Karpas-422 (cell line): ENCODE data around the gene HNRNPK. TPM values are rescaled to one million over a fixed set of nuclear protein-coding genes. Genes with fewer than 3 reads are reported as not detected.

Experiments
- DNase-seq: peaks from one replicate; pipeline ENCODE4 v3.0.0-alpha.2; 2015
- H2AFZ ChIP-seq: fragments of 200-600 bp; sonication (generic); 2 replicates; pipeline ENCODE4 v1.6.1; 2014; ENCODE audit warnings: antibody characterized with exemption, low read length, mixed read lengths
- H3K27ac ChIP-seq: fragments of 200-600 bp; sonication (generic); 2 replicates; pipeline ENCODE4 v1.5.1; 2014; ENCODE audit warnings: mild to moderate bottlenecking, low read length, moderate library complexity
- H3K27me3 ChIP-seq: fragments of 200-600 bp; sonication (generic); 2 replicates; pipeline ENCODE4 v1.6.1; 2014; ENCODE audit warnings: low read length, mixed read lengths
- H3K36me3 ChIP-seq: fragments of 200-600 bp; sonication (generic); 2 replicates; pipeline ENCODE4 v1.6.1; 2014; ENCODE audit warnings: low read length, mixed read lengths; ENCODE audit not compliant: insufficient read depth
- H3K4me1 ChIP-seq: fragments of 200-600 bp; sonication (generic); 2 replicates; pipeline ENCODE4 v1.6.1; 2014; ENCODE audit warnings: mild to moderate bottlenecking, low read length, mixed read lengths
- H3K4me2 ChIP-seq: fragments of 200-600 bp; sonication (generic); 2 replicates; pipeline ENCODE4 v1.6.1; 2014; ENCODE audit warnings: low read length, low read depth, mild to moderate bottlenecking; ENCODE audit not compliant: poor library complexity, severe bottlenecking
- H3K4me3 ChIP-seq: fragments of 200-600 bp; sonication (generic); 2 replicates; pipeline ENCODE4 v1.5.1; 2014; ENCODE audit warnings: mild to moderate bottlenecking, antibody characterized with exemption, low read length, mixed read lengths
- H3K79me2 ChIP-seq: fragments of 200-600 bp; sonication (generic); 2 replicates; pipeline ENCODE4 v1.6.1; 2014; ENCODE audit warnings: mild to moderate bottlenecking, low read length, mixed read lengths
- H3K9ac ChIP-seq: fragments of 200-600 bp; sonication (generic); 2 replicates; pipeline ENCODE4 v1.6.0; 2014; ENCODE audit warnings: low read length
- H3K9me2 ChIP-seq: fragments of 200-600 bp; sonication (generic), shearing (Covaris generic); replicated peaks from 2 replicates; pipeline ENCODE4 v1.6.0; 2014; ENCODE audit warnings: mild to moderate bottlenecking, low read length, moderate library complexity; ENCODE audit not compliant: insufficient read depth
- H3K9me3 ChIP-seq: fragments of 300-700, 200-600 bp; sonication (generic); 2 replicates; pipeline ENCODE4 v1.6.1; 2014; ENCODE audit warnings: low read length, mixed read lengths
- H4K20me1 ChIP-seq: fragments of 200-600 bp; sonication (generic); 2 replicates; pipeline ENCODE4 v1.6.1; 2014; ENCODE audit warnings: mild to moderate bottlenecking, antibody characterized with exemption, low read length, low read depth; ENCODE audit not compliant: insufficient read depth
- total RNA-seq: library from RNA; depleted of rRNA; stranded (reverse); fragments of >200 nt; shearing (Covaris generic); gene quantifications from 2 replicates; pipeline ENCODE4 v1.2.3, GENCODE V29; 2014; ENCODE audit warnings: low replicate concordance

The HNRNPK gene
- total RNA-seq, 1 experiment from 2014 or later: 513 TPM

- H3K4me2 ChIP-seq: no peak overlapping the region
- peaks cover 37% of the 10 kb centered on the region for H3K36me3 ChIP-seq
- no peak overlapping the region for H3K27ac ChIP-seq
- DNase-seq: no peak
- H2AFZ ChIP-seq: no peak overlapping the region
- H3K4me1 ChIP-seq: no peaks in the 10 kb centered on the region
- H3K4me3 ChIP-seq: no peak overlapping the region
- H4K20me1 ChIP-seq: peaks cover 7% of the 10 kb centered on the region; the same call in 1 of the 2 replicates
- H3K79me2 ChIP-seq: peaks cover 46% of the 10 kb centered on the region
- H3K9me2 ChIP-seq: no peaks in the 10 kb centered on the region
- no peaks in the 10 kb centered on the region for H3K9me3 ChIP-seq
- H3K27me3 ChIP-seq: no peaks in the 10 kb centered on the region
- H3K9ac ChIP-seq: no peak overlapping the region
Observed at GRCh38 chr9:83999141-83999918, 19.3 kb upstream of the HNRNPK start.

GRCh38 chr9:83996126-83996525, 16.1 kb upstream of the HNRNPK start:
- H3K79me2 ChIP-seq: peaks cover 74% of the 10 kb centered on the region
- no peak overlapping the region for H3K4me2 ChIP-seq
- no peaks in the 10 kb centered on the region for H3K27me3 ChIP-seq
- no peak overlapping the region for H3K9ac ChIP-seq
- peaks cover 10% of the 10 kb centered on the region; the same call in 1 of the 2 replicates for H4K20me1 ChIP-seq
- H3K36me3 ChIP-seq: peaks cover 18% of the 10 kb centered on the region
- H3K9me3 ChIP-seq: no peaks in the 10 kb centered on the region
- no peaks in the 10 kb centered on the region for H3K9me2 ChIP-seq
- no peak overlapping the region for H3K4me3 ChIP-seq
- H3K27ac ChIP-seq: no peak overlapping the region
- DNase-seq: no peak
- no peak overlapping the region for H2AFZ ChIP-seq
- no peaks in the 10 kb centered on the region for H3K4me1 ChIP-seq

DNA sequence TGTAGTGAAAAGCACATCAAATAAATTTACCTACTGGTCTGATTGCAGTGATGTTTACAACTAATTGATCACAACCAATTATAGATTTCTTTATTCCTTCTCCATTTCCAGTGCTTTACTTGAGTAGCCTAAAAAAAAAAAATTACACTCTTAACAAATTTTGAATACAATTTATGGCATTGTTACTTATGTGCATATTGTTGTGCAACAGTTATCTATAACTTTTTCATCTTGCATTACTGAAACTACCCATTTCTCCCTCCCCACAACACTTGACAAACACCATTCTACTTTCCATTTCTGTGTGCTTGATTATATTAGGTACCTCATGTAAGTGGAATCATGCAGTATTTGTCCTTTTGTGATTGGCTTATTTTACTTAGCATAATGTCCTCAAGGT, 12.9 kb upstream of the HNRNPK start:
- Histone ChIP-seq H3K9ac (no peak overlapping the region), H3K36me3 (peaks cover 24% of the 10 kb centered on the region), H4K20me1 (peaks cover 6% of the 10 kb centered on the region; the same call in 1 of the 2 replicates), H3K9me2 (no peaks in the 10 kb centered on the region), H3K27ac (no peak overlapping the region), H3K4me3 (no peak overlapping the region), H3K4me2 (no peak overlapping the region), H3K9me3 (no peaks in the 10 kb centered on the region), H3K4me1 (no peaks in the 10 kb centered on the region), H3K27me3 (no peaks in the 10 kb centered on the region), H3K79me2 (peaks cover 93% of the 10 kb centered on the region), H2AFZ (no peak overlapping the region)
- DNase-seq: no peak

GRCh38 chr9:83992407-83992806, 12.4 kb upstream of the HNRNPK start:
- H3K9me3 ChIP-seq: no peaks in the 10 kb centered on the region
- peaks cover 93% of the 10 kb centered on the region for H3K79me2 ChIP-seq

DNA sequence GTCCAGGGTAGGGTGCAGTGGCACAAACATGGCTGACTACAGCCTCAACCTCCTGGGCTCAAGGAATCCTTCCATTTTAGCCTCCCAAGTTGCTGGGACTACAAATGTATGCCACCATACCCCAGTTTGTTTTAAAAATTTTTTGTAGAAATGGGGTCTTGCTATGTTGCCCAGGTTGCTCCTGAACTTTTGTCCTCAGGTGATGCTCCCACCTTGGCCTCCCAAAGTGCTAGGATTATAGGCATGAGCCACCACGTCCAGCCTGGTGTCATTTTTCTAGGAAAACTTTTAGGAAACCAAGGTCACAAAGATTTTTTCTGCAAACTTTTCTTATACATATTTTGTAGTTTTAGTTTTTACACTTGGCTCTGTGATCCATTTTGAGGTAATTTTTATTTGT, 11.3 kb upstream of the HNRNPK start:
- H3K4me2 ChIP-seq: no peak overlapping the region
- H3K9me2 ChIP-seq: no peaks in the 10 kb centered on the region
- H3K36me3 ChIP-seq: peaks cover 32% of the 10 kb centered on the region
- H4K20me1 ChIP-seq: peaks cover 6% of the 10 kb centered on the region; the same call in 1 of the 2 replicates
- no peaks in the 10 kb centered on the region for H3K27me3 ChIP-seq
- peaks cover 96% of the 10 kb centered on the region for H3K79me2 ChIP-seq
- H3K4me3 ChIP-seq: no peak overlapping the region
- H3K9ac ChIP-seq: no peak overlapping the region
- H3K9me3 ChIP-seq: no peaks in the 10 kb centered on the region
- H3K4me1 ChIP-seq: peaks cover 6% of the 10 kb centered on the region
- no peak for DNase-seq
- no peak overlapping the region for H3K27ac ChIP-seq
- H2AFZ ChIP-seq: no peak overlapping the region

More at GRCh38 chr9:83992407-83992806, 12.4 kb upstream of the HNRNPK start:
- H3K9me2 ChIP-seq: no peaks in the 10 kb centered on the region
- H3K36me3 ChIP-seq: peaks cover 28% of the 10 kb centered on the region
- H3K4me2 ChIP-seq: no peak overlapping the region
- no peaks in the 10 kb centered on the region for H3K27me3 ChIP-seq
- no peak overlapping the region for H3K27ac ChIP-seq
- H4K20me1 ChIP-seq: peaks cover 6% of the 10 kb centered on the region; the same call in 1 of the 2 replicates
- no peak overlapping the region for H2AFZ ChIP-seq
- H3K4me3 ChIP-seq: no peak overlapping the region
- H3K4me1 ChIP-seq: no peaks in the 10 kb centered on the region
- no peak overlapping the region for H3K9ac ChIP-seq
- no peak for DNase-seq

DNA sequence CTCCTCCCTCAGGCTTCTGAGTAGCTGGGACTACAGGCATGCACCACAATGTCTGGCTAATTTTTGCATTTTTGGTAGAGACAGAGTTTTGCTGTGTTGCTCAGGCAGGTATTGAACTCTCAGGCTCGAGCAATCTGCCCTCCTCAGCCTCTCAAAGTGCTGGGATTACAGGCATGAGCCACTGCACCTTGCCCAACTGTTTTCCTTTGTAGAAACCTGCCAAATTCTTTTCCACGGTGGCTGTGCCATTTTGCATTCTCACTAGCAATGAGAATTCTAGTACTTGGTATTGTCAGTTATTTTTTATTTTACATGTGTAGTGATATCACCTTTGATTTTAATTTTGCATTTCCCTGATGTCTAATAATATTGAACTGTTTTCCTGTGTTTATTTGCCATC, 8.4 kb upstream of the HNRNPK start:
- no peak for DNase-seq
- Histone ChIP-seq H3K9ac (no peak overlapping the region), H3K4me3 (no peak overlapping the region), H4K20me1 (no peaks in the 10 kb centered on the region; the same call in 1 of the 2 replicates), H3K27me3 (no peaks in the 10 kb centered on the region), H3K4me1 (peaks cover 35% of the 10 kb centered on the region), H3K4me2 (no peak overlapping the region), H3K9me3 (no peaks in the 10 kb centered on the region), H3K36me3 (peaks cover 28% of the 10 kb centered on the region), H3K79me2 (peaks cover 97% of the 10 kb centered on the region), H3K9me2 (no peaks in the 10 kb centered on the region), H3K27ac (no peak overlapping the region), H2AFZ (no peak overlapping the region)

- no peak overlapping the region for H3K4me2 ChIP-seq
- no peak overlapping the region for H3K9ac ChIP-seq
- peaks cover 45% of the 10 kb centered on the region for H3K4me1 ChIP-seq
- H3K79me2 ChIP-seq: peaks cover 97% of the 10 kb centered on the region
- no peak overlapping the region for H3K27ac ChIP-seq
- no peaks in the 10 kb centered on the region for H3K27me3 ChIP-seq
- H3K4me3 ChIP-seq: no peak overlapping the region
- no peaks in the 10 kb centered on the region; the same call in 1 of the 2 replicates for H4K20me1 ChIP-seq
- H3K9me2 ChIP-seq: no peaks in the 10 kb centered on the region
- no peak for DNase-seq
- peaks cover 28% of the 10 kb centered on the region for H3K36me3 ChIP-seq
- H2AFZ ChIP-seq: no peak overlapping the region
- H3K9me3 ChIP-seq: no peaks in the 10 kb centered on the region
Observed at GRCh38 chr9:83987402-83987791, 7.4 kb upstream of the HNRNPK start.

- peaks cover 97% of the 10 kb centered on the region for H3K79me2 ChIP-seq
- peak overlapping the region; percentile 54 for H3K4me2 ChIP-seq
- no peaks in the 10 kb centered on the region for H3K9me3 ChIP-seq
- H3K9me2 ChIP-seq: no peaks in the 10 kb centered on the region
- no peak overlapping the region for H3K4me3 ChIP-seq
- H3K4me1 ChIP-seq: peaks cover 50% of the 10 kb centered on the region
- peak overlapping the region; percentile 75 for H3K27ac ChIP-seq
- H2AFZ ChIP-seq: no peak overlapping the region
- peaks cover 28% of the 10 kb centered on the region for H3K36me3 ChIP-seq
- H4K20me1 ChIP-seq: no peaks in the 10 kb centered on the region; the same call in 1 of the 2 replicates
- 0 out of 2 replicates have a peak overlapping the region, but pooled peaks have one; percentile 16 for H3K9ac ChIP-seq
- no peaks in the 10 kb centered on the region for H3K27me3 ChIP-seq
- DNase-seq: no peak
Observed at GRCh38 chr9:83986765-83987401, 6.9 kb upstream of the HNRNPK start.
